Measurements from ENCODE around the gene ODC1.
"Not testable (repeated sequence)": the region's sequence is repeated elsewhere in the genome, so short reads cannot be mapped to it uniquely, and the experiment has no call there.

The ODC1 gene

GRCh38 chr2:10451819-10452218, 3.7 kb upstream of the ODC1 start:
- H3K9ac ChIP-seq (ENCODE audit: low read length) = no peak overlapping the region
- no peak overlapping the region for H3K4me3 ChIP-seq (ENCODE audit: low read depth, low read length)
- H3K27ac ChIP-seq (ENCODE audit: low read depth, low read length) = no peak overlapping the region
- no peaks in the 10 kb centered on the region for H3K9me3 ChIP-seq (ENCODE audit: control insufficient read depth, insufficient read depth, low read depth, low read length)
- peaks cover 16% of the 10 kb centered on the region for H3K27me3 ChIP-seq (ENCODE audit: control insufficient read depth, insufficient read depth, low read length)
- peaks cover 17% of the 10 kb centered on the region for H3K4me1 ChIP-seq (ENCODE audit: control insufficient read depth, insufficient read depth, low read length)
- no peaks in the 10 kb centered on the region for H3K36me3 ChIP-seq (ENCODE audit: control insufficient read depth, insufficient read depth, low read length)

GRCh38 chr2:10449838-10450691, 1.9 kb upstream of the ODC1 start:
- Histone ChIP-seq H3K27ac (ENCODE audit: low read depth, low read length) (no peak overlapping the region), H3K9me3 (ENCODE audit: control insufficient read depth, insufficient read depth, low read depth, low read length) (no peaks in the 10 kb centered on the region), H3K9ac (ENCODE audit: low read length) (peak overlapping the region; percentile 10), H3K4me1 (ENCODE audit: control insufficient read depth, insufficient read depth, low read length) (peaks cover 23% of the 10 kb centered on the region), H3K36me3 (ENCODE audit: control insufficient read depth, insufficient read depth, low read length) (no peaks in the 10 kb centered on the region), H3K4me3 (ENCODE audit: low read depth, low read length) (no peak overlapping the region; the same call in 1 of the 2 replicates), H3K27me3 (ENCODE audit: control insufficient read depth, insufficient read depth, low read length) (peaks cover 16% of the 10 kb centered on the region)

GRCh38 chr2:10449486-10449831, 1.3 kb upstream of the ODC1 start:
- Histone ChIP-seq H3K4me3 (ENCODE audit: low read depth, low read length) (peak overlapping the region; percentile 80), H3K9me3 (ENCODE audit: control insufficient read depth, insufficient read depth, low read depth, low read length) (no peaks in the 10 kb centered on the region), H3K4me1 (ENCODE audit: control insufficient read depth, insufficient read depth, low read length) (peaks cover 23% of the 10 kb centered on the region), H3K9ac (ENCODE audit: low read length) (peak overlapping the region; percentile 10), H3K27ac (ENCODE audit: low read depth, low read length) (no peak overlapping the region), H3K36me3 (ENCODE audit: control insufficient read depth, insufficient read depth, low read length) (peaks cover 6% of the 10 kb centered on the region), H3K27me3 (ENCODE audit: control insufficient read depth, insufficient read depth, low read length) (peaks cover 16% of the 10 kb centered on the region)

- peaks cover 23% of the 10 kb centered on the region for H3K4me1 ChIP-seq (ENCODE audit: control insufficient read depth, insufficient read depth, low read length)
These were observed 704 bp upstream of the ODC1 start for GRCh38 chr2:10448576-10449485.

GRCh38 chr2:10447300-10447894, 730 bp downstream of the ODC1 start:
- Histone ChIP-seq H3K4me3 (ENCODE audit: low read depth, low read length) (peak overlapping the region; percentile 68), H3K36me3 (ENCODE audit: control insufficient read depth, insufficient read depth, low read length) (peaks cover 26% of the 10 kb centered on the region), H3K9ac (ENCODE audit: low read length) (peak overlapping the region; percentile 86), H3K4me1 (ENCODE audit: control insufficient read depth, insufficient read depth, low read length) (peaks cover 23% of the 10 kb centered on the region), H3K27ac (ENCODE audit: low read depth, low read length) (peak overlapping the region; percentile 60; the same call in 1 of the 2 replicates), H3K9me3 (ENCODE audit: control insufficient read depth, insufficient read depth, low read depth, low read length) (no peaks in the 10 kb centered on the region), H3K27me3 (ENCODE audit: control insufficient read depth, insufficient read depth, low read length) (peaks cover 16% of the 10 kb centered on the region)

More at GRCh38 chr2:10448576-10449485, 704 bp upstream of the ODC1 start:
- Histone ChIP-seq H3K36me3 (ENCODE audit: control insufficient read depth, insufficient read depth, low read length) (peaks cover 12% of the 10 kb centered on the region), H3K27ac (ENCODE audit: low read depth, low read length) (peak overlapping the region; percentile 89; the same call in 1 of the 2 replicates), H3K9ac (ENCODE audit: low read length) (peak overlapping the region; percentile 87), H3K9me3 (ENCODE audit: control insufficient read depth, insufficient read depth, low read depth, low read length) (no peaks in the 10 kb centered on the region), H3K4me3 (ENCODE audit: low read depth, low read length) (peak overlapping the region; percentile 80), H3K27me3 (ENCODE audit: control insufficient read depth, insufficient read depth, low read length) (peaks cover 16% of the 10 kb centered on the region)

- H3K27me3 ChIP-seq (ENCODE audit: control insufficient read depth, insufficient read depth, low read length) = peaks cover 16% of the 10 kb centered on the region
- H3K9ac ChIP-seq (ENCODE audit: low read length) = no peak overlapping the region
- H3K4me3 ChIP-seq (ENCODE audit: low read depth, low read length) = peak overlapping the region; percentile 68
- H3K27ac ChIP-seq (ENCODE audit: low read depth, low read length) = no peak overlapping the region
- no peaks in the 10 kb centered on the region for H3K9me3 ChIP-seq (ENCODE audit: control insufficient read depth, insufficient read depth, low read depth, low read length)
- peaks cover 23% of the 10 kb centered on the region for H3K4me1 ChIP-seq (ENCODE audit: control insufficient read depth, insufficient read depth, low read length)
- peaks cover 33% of the 10 kb centered on the region for H3K36me3 ChIP-seq (ENCODE audit: control insufficient read depth, insufficient read depth, low read length)
These were observed 1.5 kb downstream of the ODC1 start for GRCh38 chr2:10446631-10447030.

- H3K9me3 ChIP-seq (ENCODE audit: control insufficient read depth, insufficient read depth, low read depth, low read length) = no peaks in the 10 kb centered on the region
- peaks cover 12% of the 10 kb centered on the region for H3K4me1 ChIP-seq (ENCODE audit: control insufficient read depth, insufficient read depth, low read length)
- no peak overlapping the region for H3K27ac ChIP-seq (ENCODE audit: low read depth, low read length)
- H3K36me3 ChIP-seq (ENCODE audit: control insufficient read depth, insufficient read depth, low read length) = peaks cover 55% of the 10 kb centered on the region
- no peak overlapping the region for H3K4me3 ChIP-seq (ENCODE audit: low read depth, low read length)
- H3K9ac ChIP-seq (ENCODE audit: low read length) = no peak overlapping the region
- H3K27me3 ChIP-seq (ENCODE audit: control insufficient read depth, insufficient read depth, low read length) = peaks cover 11% of the 10 kb centered on the region
These were observed 3.7 kb downstream of the ODC1 start for GRCh38 chr2:10444463-10444862.

GRCh38 chr2:10442469-10443126, 5.5 kb downstream of the ODC1 start:
- not testable (repeated sequence) for H3K4me3 ChIP-seq (ENCODE audit: low read depth, low read length); H3K4me1 ChIP-seq (ENCODE audit: control insufficient read depth, insufficient read depth, low read length)
- peaks cover 56% of the 10 kb centered on the region for H3K36me3 ChIP-seq (ENCODE audit: control insufficient read depth, insufficient read depth, low read length)

GRCh38 chr2:10441948-10442347, 6.2 kb downstream of the ODC1 start:
- Histone ChIP-seq H3K9me3 (ENCODE audit: control insufficient read depth, insufficient read depth, low read depth, low read length) (no peaks in the 10 kb centered on the region), H3K4me3 (ENCODE audit: low read depth, low read length) (no peak overlapping the region), H3K27me3 (ENCODE audit: control insufficient read depth, insufficient read depth, low read length) (no peaks in the 10 kb centered on the region; the same call in 1 of the 2 replicates), H3K36me3 (ENCODE audit: control insufficient read depth, insufficient read depth, low read length) (peaks cover 56% of the 10 kb centered on the region), H3K27ac (ENCODE audit: low read depth, low read length) (no peak overlapping the region), H3K4me1 (ENCODE audit: control insufficient read depth, insufficient read depth, low read length) (peaks cover 7% of the 10 kb centered on the region), H3K9ac (ENCODE audit: low read length) (no peak overlapping the region)

More at GRCh38 chr2:10442469-10443126, 5.5 kb downstream of the ODC1 start:
- H3K27ac ChIP-seq (ENCODE audit: low read depth, low read length); H3K9ac ChIP-seq (ENCODE audit: low read length); H3K9me3 ChIP-seq (ENCODE audit: control insufficient read depth, insufficient read depth, low read depth, low read length); H3K27me3 ChIP-seq (ENCODE audit: control insufficient read depth, insufficient read depth, low read length): not testable (repeated sequence)

- Histone ChIP-seq H3K36me3 (ENCODE audit: control insufficient read depth, insufficient read depth, low read length) (peaks cover 56% of the 10 kb centered on the region), H3K27ac (ENCODE audit: low read depth, low read length) (no peak overlapping the region), H3K9ac (ENCODE audit: low read length) (no peak overlapping the region), H3K9me3 (ENCODE audit: control insufficient read depth, insufficient read depth, low read depth, low read length) (no peaks in the 10 kb centered on the region), H3K4me1 (ENCODE audit: control insufficient read depth, insufficient read depth, low read length) (no peaks in the 10 kb centered on the region), H3K4me3 (ENCODE audit: low read depth, low read length) (no peak overlapping the region), H3K27me3 (ENCODE audit: control insufficient read depth, insufficient read depth, low read length) (no peaks in the 10 kb centered on the region)
These were observed 7.4 kb downstream of the ODC1 start for GRCh38 chr2:10440736-10441135.
